Stimulated activated CD4-positive, alpha-beta T cell treated with anti-CD3 and anti-CD28 coated beads, TNF-alpha, amount 100 ng/mL, for 24 hours (primary cell): Measurements from ENCODE around the gene CEP128.

Experiments
- DNase-seq, 3 experiments: peaks; one replicate each; pipeline ENCODE4 v3.0.0-alpha.2; 2020; ENCODE audit warnings: low read depth in 3 of 3

The CEP128 gene

DNA sequence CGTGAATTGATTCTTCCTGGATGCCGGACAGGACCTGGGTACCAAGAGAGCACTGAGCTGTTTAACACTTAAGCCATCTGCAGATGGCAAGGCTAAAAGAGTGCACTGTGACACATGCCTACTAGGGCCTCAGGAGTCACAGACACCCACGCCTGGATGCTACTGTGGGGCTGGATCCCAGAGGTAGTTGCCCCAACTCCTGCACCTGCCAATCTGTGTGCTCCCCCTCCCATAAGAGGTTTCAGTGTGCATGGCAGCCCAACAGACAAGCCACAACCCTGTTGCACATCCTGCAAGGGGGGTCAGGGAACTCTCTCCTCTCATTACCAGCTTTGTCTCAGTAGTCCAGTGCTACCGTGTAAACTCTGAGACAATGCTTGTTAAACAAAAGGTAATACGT lies 169.0 kb downstream of the CEP128 start:
- DNase-seq: no peak

DNA sequence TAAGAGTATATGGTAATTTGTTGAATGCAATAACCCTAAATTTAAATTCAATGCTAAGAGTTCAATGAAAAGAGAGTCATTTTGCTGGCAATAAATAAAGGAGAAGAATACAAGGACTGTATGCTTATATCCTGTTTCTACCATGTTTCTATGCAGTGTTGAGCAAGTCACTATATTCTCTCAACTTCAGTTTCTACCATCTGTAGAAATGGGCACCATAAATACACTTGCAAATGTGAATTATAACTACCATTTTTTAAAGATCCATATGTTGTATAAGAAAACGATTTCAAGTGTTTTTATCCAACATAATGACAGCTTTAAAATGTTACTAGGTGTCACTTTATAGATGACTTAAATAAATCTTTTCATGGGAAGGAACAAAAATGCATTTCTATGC lies 170.3 kb downstream of the CEP128 start:
- DNase-seq: no peak

DNA sequence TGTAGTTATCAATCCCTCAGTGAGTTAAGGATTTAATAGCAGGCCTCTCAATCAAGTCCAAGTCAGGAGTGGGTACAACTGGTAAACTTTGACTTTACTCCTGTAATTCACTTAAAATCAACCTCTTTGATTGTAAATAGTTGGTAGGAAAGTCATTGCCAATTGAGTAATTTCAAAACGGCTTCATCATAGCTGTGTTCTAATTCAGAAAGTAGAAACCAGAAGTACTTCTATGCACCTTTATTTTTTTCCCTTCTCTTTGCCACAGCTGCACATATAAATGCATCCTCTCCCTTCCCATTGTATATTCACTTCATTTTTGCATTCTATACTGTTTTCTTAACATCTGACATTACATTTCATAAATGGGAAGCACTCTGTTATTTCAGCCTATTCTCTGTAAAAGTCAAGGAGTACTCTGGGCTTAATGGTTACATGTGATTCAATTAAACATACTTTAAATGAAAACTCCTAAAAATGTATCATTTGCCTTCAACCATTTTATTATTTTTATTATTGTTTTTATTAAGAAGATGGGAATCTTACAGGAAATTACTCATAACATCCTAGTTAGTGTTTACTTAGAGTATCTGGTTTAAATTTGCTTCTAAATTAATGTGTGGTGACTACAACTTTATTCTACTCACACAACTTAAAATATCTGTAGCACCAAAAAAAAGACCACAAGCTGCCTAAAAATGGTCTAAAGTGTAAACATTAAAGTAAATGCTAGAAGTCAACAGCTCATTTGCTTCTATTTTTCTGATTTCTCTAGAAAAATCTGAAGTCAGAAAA lies 171.2 kb downstream of the CEP128 start:
- DNase-seq: no peak

DNA sequence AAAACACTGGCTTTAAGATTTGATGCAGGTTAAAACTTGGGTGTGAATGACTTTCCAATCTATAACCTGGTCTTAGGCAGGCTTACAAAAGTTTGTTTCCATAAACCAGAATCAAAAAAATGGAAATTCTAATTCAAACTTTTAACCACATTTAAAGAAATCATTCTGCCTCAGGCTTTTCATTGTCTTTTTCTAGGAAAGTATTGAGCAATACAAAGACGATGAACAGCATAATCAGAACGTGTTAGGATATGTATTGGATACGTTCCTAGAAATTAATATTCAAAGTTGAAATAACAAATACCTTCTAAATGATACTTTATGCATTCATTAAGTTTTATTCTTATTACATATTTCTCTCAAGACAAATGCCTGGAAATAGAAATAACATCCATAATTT lies 172.9 kb downstream of the CEP128 start:
- no peak for DNase-seq

DNA sequence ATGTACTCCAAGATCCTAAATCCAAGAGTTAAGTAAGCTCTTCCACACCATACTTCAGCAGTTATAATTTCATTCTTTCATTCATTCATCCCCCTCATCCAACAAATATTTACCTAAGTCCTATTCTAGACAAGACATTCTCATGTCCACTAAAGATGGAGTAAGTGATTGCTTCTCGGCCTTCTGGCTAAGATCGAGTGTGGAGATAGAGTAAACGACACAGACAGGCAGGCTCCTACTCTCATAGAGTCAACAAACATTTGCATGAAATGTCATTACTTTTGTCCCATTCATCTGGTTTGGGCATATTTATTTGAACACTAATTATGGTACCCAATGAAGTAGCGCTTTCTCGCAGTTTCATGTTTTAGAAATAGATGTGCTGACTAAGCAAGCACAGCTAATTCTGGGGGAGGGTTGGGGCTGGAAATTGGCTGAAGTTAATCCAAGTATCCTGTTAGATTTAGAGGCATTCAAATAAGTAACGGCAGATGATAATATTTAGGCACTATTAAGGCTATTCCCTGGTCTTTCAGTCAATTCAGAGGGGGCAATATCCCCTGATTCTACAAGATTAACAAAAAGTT lies 176.5 kb downstream of the CEP128 start:
- DNase-seq: no peak

DNA sequence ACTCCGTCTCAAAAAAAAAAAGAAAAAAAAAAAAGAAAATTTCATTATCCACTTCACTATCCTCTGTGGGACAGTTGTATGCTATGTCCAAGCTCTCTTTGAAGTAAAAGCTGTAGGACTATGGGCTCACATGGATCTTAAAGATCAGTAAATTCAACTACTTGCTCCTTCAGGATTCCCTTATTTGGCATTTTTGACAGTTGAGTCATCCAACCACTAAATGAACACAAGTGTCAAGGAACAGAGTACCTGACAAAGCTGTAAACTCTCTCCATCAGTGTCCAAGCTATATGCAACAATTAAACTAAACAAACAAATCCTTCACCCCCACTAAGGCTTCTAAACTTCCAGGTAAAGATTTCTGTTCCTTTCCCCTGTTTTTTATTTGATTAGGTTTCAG lies 177.0 kb downstream of the CEP128 start:
- no peak for DNase-seq

DNA sequence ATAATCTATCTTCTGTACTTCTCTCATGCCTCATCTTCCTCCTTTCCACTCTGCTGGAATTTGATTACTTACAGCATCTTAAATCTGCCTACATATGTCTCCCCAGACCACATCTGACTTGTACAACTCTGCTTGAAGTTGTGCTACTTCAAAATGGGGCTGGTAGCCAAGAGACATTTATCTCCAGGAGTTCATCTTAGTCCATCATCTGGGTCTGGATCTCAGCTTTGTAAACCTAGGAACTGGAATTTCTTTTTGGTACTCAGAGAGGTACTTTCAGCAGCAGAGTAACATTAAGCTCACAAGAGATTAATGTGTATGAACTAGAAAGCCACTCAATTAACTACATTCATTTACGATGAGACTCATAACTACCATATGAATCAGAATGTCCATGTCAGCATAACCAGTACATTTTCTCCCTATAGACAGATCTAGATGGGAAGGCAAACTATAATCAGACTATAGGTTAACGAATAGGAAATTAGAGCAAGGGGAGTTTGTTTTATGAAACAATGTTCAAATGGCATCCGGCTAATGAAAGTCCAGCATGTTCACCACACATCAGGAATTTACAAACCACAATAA lies 178.8 kb downstream of the CEP128 start:
- no peak for DNase-seq

DNA sequence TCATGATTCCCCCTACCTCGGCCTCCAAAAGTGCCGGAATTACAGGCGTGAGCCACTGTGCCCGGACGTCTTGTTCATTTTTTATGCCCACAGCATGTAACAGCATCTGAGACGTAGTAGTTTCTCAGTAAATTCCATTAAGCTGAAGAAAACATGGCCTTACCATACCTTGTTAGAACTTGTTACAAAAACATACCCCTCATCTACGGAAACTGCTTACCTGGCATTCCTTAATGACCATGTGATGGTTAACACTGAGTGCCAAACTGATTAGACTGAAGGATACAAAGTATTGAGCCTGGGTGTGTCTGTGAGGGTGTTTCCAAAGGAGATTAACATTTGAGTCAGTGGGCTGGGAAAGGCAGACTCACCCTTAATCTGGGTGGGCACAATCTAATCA lies 186.8 kb downstream of the CEP128 start:
- DNase-seq: no peak

DNA sequence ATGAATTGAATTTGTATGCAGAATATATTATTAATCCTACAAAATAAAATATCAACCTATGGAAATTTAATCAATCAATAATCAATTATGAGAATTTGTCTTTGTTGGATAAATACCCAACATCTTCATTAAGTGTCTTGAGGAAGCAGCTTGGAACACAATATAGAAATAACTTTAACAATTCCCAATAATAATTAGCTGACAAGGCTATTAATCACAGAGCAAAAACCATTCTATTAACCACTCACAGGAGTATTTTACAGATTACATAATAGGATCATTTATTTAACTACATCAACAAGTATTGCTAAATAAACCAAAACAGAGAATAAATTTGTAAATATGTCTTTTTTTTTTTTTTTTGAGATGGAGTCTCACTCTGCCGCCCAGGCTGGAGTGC lies 190.3 kb downstream of the CEP128 start:
- DNase-seq: no peak

DNA sequence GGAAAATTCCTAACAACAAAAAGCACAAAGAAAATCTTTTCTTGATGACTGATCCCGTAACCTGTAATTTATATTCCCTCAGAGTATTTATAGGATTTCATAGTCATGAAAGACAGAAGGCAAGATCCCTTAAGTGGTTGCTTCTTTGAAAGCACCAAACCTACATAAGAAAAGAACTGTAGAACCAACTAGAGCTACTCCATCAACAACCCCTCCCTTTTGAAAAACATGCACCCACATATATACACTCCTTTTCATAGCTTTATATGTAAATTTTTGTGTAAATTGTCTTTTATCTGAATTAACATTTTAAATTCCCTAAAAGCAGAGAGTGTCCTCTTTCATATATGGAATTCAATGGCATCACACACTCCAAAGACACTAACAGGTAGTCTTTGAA lies 215.3 kb downstream of the CEP128 start:
- no peak for DNase-seq

DNA sequence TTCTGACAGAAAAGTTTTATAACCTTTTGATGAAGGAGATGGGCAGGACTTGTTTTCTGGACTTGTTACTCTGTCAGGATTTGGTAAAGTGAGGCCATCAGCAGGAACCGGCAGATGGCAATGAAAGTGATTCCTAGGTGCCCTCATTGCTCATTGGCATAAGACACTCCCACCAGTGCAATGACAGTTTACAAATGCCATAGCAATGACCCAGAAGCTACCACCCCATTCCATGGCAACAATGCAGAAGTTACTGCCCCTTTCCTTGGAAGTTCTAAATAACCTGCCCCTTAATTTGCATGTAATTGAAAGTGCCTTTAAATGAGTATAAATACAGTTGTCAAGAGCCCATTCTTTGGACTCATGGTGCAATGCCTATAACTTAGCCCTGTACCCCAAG lies 222.6 kb downstream of the CEP128 start:
- DNase-seq: no peak

DNA sequence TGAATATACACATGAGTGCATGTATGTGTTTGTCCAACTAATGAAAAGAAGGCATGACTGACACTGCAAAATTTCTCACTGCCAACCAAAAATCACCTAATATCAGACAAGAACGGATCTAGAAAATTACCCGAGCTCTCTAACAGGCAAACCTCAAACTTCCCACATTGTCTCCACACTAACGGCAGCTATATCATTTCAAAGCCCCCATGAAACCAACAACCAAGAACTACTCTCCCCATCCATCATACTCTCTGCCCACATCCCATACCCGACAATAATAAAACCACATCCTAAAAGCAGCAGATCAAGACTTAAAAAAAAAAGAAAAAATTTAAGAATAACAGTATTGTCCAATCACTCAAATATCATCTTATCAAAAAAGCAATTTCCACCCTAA lies 227.1 kb downstream of the CEP128 start:
- DNase-seq: no peak

DNA sequence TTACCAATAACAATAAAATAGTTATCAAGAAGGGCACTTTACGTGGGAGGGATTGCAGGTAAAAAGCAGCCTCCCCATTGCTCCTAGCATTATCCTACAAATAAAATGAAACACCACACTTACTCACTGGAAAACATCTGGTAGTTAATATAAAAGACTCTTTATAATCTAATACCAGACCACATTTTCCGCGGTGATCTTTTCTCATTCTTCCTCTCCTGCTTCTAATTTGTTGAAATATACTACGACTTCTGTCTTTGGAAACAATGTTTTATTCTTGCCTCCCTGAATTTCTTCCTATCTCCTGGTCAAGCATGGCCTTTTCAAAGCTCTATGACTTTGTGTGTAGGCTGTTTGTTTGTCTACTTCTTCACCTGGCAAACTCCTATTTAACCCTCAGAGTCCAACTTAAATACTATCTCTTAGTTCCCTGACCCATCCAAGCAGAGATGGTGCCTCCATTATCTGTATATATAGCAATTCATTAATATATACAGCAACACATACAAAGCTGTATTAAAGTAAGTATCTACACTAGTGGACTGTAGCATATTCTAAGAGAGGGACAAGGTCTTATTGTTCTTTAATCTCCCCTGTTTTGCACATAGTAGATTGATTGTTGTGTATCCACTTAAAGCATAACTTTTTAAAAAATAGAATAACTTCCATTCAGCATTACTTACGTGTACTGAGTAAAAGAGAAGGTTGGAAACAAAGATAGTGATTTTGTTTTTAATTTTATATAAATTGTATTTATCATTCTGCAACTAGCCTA lies 228.3 kb downstream of the CEP128 start:
- DNase-seq: no peak

DNA sequence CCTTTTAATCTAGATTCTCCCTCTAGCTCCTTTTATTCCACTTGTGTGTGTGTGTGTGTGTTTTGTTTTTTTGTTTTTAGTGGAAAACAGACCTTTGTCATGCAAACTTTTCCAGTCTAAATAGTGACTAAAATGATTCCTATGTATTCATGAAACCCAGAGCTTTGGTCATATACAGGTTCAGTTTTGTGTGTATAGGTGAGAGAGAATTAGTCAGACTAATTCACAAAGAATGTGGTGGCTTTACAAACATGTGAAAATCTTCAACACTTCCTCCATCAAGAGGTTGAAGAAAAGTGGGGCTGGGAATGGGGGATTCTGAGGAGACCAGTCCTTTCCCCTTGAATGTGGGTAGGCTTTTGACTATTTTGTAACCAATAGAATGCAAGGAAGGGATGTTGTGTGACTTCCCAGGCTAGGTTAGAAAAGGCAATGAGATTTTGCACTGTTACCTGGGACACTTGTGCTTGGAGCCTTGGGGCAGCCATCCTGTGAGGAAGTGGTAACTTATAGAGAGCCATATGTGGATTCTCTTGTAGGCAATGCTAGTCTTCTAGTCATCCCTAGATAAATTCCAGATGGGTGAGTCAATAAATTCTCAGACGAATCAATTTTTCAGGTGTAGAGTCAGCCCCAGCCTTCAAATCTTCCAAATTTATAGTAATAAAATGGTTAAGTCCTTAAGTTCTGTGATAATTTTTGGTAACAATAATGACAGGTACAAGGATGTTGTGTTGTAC lies 236.1 kb downstream of the CEP128 start:
- DNase-seq: no peak

DNA sequence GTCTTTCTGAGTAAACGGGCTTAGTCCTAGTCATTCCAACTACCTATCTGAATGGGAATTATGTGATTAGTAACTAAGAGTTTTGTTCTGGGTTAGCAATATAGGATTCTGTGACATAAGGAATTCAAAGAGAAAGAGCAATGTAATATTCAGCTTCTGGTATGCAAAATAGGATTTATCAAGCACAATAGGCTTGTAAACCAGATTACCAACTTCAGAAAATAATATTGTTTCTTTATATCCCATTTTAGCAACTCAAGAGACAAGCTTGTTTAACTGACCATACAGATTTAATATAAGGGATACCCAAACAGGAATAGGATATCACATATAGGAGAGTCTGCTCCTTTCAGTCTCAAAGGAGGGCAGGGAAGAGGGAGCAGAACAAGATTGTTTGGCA lies 240.9 kb downstream of the CEP128 start:
- no peak for DNase-seq

DNA sequence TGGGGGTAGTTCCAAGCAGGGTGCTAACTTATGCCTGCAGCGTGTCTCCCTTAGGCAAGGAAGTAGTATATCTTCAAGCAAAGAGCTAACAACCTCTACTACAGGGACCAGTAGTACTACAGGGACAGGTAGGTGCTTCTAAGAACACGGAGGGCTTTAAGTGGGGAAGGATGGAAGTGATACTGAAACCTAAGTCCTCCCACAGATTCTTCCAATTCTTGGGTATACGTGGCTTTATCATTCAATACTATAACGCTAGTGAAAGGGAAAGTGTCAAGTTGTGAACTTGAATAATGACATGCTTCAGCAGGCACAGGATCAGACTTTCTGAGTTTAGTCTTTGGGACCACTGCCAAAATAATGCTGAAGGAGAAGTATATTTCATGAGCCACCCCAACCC lies 241.7 kb downstream of the CEP128 start:
- no peak for DNase-seq

DNA sequence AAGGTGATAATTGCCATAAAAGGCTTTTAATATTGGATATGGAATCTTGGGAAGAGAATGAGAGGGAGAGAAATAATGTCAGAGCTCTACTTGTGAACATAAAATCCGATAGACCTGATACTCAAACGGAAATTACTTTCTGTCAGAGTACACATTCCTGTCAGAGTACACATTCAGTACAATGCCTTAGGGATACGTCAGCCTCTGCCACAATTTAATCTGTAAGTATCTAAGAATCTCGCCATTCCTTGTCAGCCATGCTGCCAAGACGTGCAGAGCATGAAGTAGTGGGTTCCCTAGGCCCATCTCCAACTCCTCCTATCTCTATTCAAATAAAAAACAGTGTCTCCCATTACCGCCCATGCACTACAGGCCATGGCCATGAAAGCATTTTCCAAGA lies 242.6 kb downstream of the CEP128 start:
- no peak for DNase-seq

DNA sequence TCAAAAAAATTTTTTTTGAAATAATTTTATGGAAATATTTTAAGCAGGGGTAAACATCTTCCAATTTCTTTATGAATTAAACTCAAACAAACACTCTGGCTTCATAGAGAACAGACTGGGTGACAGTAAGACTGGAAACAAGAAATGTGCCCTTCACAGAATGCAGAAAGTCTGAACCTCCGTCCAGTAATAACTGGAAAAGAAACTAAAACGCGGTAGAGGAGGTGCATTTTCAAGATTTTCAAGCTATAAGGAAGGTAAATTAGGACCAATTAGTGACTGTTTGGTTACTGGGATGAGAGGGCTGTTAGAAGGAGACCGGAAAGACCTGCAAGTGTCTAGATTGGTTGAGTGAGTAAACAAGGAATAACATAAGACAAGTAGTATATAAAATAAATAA lies 245.7 kb downstream of the CEP128 start:
- no peak for DNase-seq

DNA sequence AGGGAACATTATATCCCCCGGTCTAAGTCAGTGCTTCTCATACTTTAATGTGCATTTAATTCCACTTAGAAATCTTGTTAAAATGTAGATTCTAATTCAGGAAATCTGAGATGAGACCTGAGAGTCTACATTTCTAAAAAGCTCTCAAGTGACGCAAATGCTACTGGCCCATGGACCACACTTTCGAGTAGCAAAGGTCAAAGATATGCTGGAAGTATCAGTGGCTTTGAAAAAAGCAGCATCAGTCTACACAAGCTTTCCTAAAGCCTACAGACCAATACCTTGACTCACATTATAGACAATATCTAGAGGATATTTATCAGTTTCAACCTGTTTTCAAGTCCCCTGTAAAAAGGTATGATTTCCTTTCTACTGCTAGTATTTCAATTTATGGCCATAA lies 248.6 kb downstream of the CEP128 start:
- DNase-seq: no peak

DNA sequence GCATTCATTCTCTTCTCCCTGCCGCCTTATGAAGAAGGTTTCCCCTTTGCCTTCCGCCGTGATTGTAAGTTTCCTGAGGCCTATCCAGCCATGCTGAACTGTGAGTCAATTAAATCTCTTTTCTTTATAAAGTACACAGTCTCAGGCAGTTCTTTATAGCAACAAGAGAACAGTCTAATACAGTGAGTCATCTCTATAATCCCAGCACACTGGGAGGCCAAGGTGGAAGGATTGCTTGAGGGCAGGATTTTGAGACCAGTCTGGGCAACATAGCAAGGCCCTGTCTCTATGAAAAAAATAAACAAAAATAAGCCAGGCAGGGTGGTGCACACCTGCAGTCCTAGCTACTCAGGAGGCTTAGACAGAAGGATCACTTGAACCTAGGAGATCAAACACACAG lies 259.9 kb downstream of the CEP128 start:
- no peak for DNase-seq

DNA sequence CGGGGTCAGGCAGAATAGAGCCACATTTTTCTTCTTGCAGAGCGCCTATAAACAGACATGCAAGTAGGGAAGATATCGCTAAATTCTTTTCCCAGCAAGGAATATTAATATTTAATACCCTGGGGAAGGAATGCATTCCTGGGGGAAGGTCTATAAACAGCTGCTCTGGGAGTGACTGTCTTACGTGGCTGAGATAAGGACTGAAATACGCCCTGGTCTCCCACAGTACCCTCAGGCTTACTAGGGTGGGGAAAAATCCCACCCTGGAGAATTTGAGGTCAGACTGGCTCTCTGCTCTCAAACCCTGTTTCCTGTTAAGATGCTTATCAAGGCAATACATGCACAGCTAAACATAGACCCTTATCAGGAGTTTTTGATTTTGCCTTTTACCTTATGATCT lies 262.3 kb downstream of the CEP128 start:
- DNase-seq: no peak

DNA sequence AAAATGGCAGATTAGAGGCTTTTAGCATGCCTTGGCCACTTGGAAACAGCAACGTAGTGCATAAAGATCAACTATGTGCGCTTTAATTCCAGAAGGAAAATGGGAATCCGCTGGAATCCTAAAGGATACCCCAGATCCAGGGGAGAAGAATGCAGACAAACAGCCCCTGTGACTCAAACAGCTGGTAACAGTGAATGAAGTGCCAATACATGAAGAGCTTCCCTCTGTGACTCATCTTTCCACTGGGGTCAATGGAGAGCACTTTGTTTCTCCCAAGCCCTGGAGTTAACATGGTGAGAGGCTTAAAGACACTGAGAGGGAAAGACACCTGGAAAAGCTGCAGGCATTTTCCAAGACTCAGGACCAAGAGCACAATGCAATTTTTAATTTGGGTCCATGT lies 263.1 kb downstream of the CEP128 start:
- no peak for DNase-seq
